ENCODE measurements around the gene STRN. TPM values are rescaled to one million over a fixed set of nuclear protein-coding genes. Genes with fewer than 3 reads are reported as not detected.
"Not testable (repeated sequence)": the region's sequence is repeated elsewhere in the genome, so short reads cannot be mapped to it uniquely, and the experiment has no call there.

STRN gene
- total RNA-seq, 5 donors from 2014 or later (not counting 1 experiment from before 2014, with no cell fraction given) = 27.8 to 31.5 (median 28.6) TPM

GRCh38 chr2:37000318-37000717 lies 34.0 kb upstream of the STRN start:
- 79% methylated on average over 4 of the region's 6 CpGs for WGBS (ENCODE audit: insufficient coverage)
- H3K4me1 ChIP-seq (ENCODE audit: control insufficient read depth in 1 of 2, extremely low read depth in 1 of 2, insufficient read depth in 2 of 2, low read length in 2 of 2) = no peaks in the 10 kb centered on the region
- POLR2A ChIA-PET = no interaction called here
- H3K27me3 ChIP-seq (replicated peaks in 1 of 2; ENCODE audit: control insufficient read depth in 2 of 2, extremely low read depth in 1 of 2, insufficient read depth in 2 of 2, low read length in 1 of 2) = no peaks in the 10 kb centered on the region
- Mint-ChIP-seq H3K36me3 (peaks cover 41% of the 10 kb centered on the region), H3K4me1 (peaks cover 4 to 9% (median 7%) of the 10 kb centered on the region in 3 donors), H3K27ac (no peak overlapping the region), H3K4me3 (no peak overlapping the region), H3K27me3 (no peaks in the 10 kb centered on the region), H3K9me3 (no peaks in the 10 kb centered on the region)
- H3K9me3 ChIP-seq = no peaks in the 10 kb centered on the region
- peaks cover 11 to 74% of the 10 kb centered on the region in 2 donors for H3K36me3 ChIP-seq (ENCODE audit: control insufficient read depth in 2 of 2, extremely low read depth in 1 of 2, insufficient read depth in 1 of 2, low read length in 1 of 2)
- ATAC-seq (replicated peaks in 1 of 4) (no peak), DNase-seq (no peak)
- CTCF ChIA-PET = interaction anchor here in 1 of 2 donors (1.0 kb wide), 1 partner anchor 215 kb away, joined by 3 read pairs; no protein-coding TSS in a partner anchor
- no peak overlapping the region for H3K4me3 ChIP-seq (ENCODE audit: control insufficient read depth in 1 of 2, extremely low read depth in 1 of 2, low read length in 1 of 2)
- no peak overlapping the region for H3K27ac ChIP-seq (ENCODE audit: low read length)

DNA sequence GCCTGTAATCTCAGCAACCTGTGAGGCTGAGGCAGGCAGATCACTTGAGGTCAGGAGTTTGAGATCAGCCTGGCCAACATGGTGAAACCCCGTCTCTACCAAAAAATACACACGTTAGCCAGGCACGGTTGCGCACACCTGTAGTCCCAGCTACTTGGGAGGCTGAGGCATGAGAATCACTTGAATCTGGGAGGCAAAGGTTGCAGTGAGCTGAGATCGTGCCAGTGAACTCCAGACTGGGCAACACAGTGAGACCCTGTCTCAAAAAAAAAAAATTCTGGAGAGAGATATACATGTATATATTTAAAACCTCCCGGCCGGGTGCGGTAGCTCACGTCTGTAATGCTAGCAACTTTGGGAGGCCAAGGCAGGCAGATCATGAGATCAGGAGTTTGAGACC lies 33.1 kb upstream of the STRN start:
- POLR2A ChIA-PET; DNase-seq; CTCF ChIA-PET; H3K4me3 ChIP-seq (ENCODE audit: control insufficient read depth in 1 of 2, extremely low read depth in 1 of 2, low read length in 1 of 2); H3K27me3 Mint-ChIP-seq; H3K4me1 Mint-ChIP-seq; H3K27me3 ChIP-seq (replicated peaks in 1 of 2; ENCODE audit: control insufficient read depth in 2 of 2, extremely low read depth in 1 of 2, insufficient read depth in 2 of 2, low read length in 1 of 2); H3K27ac Mint-ChIP-seq; H3K9me3 ChIP-seq; H3K27ac ChIP-seq (ENCODE audit: low read length); H3K9me3 Mint-ChIP-seq; H3K4me1 ChIP-seq (ENCODE audit: control insufficient read depth in 1 of 2, extremely low read depth in 1 of 2, insufficient read depth in 2 of 2, low read length in 2 of 2); H3K4me3 Mint-ChIP-seq; ATAC-seq (replicated peaks in 1 of 4): not testable (repeated sequence)
- 96% methylated on average over 8 of the region's 9 CpGs for WGBS (ENCODE audit: insufficient coverage)
- H3K36me3 ChIP-seq (ENCODE audit: control insufficient read depth in 2 of 2, extremely low read depth in 1 of 2, insufficient read depth in 1 of 2, low read length in 1 of 2) = peaks cover 11 to 66% of the 10 kb centered on the region in 2 donors
- H3K36me3 Mint-ChIP-seq = peaks cover 35% of the 10 kb centered on the region

- Mint-ChIP-seq H3K9me3 (no peaks in the 10 kb centered on the region), H3K4me3 (no peak overlapping the region), H3K36me3 (peaks cover 25% of the 10 kb centered on the region), H3K4me1 (no peaks in the 10 kb centered on the region), H3K27ac (no peak overlapping the region), H3K27me3 (no peaks in the 10 kb centered on the region)
- Histone ChIP-seq H3K4me3 (ENCODE audit: control insufficient read depth in 1 of 2, extremely low read depth in 1 of 2, low read length in 1 of 2) (no peak overlapping the region), H3K4me1 (ENCODE audit: control insufficient read depth in 1 of 2, extremely low read depth in 1 of 2, insufficient read depth in 2 of 2, low read length in 2 of 2) (no peaks in the 10 kb centered on the region), H3K27me3 (replicated peaks in 1 of 2; ENCODE audit: control insufficient read depth in 2 of 2, extremely low read depth in 1 of 2, insufficient read depth in 2 of 2, low read length in 1 of 2) (no peaks in the 10 kb centered on the region), H3K36me3 (ENCODE audit: control insufficient read depth in 2 of 2, extremely low read depth in 1 of 2, insufficient read depth in 1 of 2, low read length in 1 of 2) (peaks cover 5 to 38% of the 10 kb centered on the region in 2 donors), H3K9me3 (no peaks in the 10 kb centered on the region), H3K27ac (ENCODE audit: low read length) (no peak overlapping the region)
- no peak for ATAC-seq (replicated peaks in 1 of 4)
- ChIA-PET POLR2A (no interaction called here), CTCF (no interaction called here)
- no peak for DNase-seq
- 100% methylated on average over 2 of the region's 6 CpGs for WGBS (ENCODE audit: insufficient coverage)
Observed at GRCh38 chr2:36993841-36994620, 27.7 kb upstream of the STRN start.

DNA sequence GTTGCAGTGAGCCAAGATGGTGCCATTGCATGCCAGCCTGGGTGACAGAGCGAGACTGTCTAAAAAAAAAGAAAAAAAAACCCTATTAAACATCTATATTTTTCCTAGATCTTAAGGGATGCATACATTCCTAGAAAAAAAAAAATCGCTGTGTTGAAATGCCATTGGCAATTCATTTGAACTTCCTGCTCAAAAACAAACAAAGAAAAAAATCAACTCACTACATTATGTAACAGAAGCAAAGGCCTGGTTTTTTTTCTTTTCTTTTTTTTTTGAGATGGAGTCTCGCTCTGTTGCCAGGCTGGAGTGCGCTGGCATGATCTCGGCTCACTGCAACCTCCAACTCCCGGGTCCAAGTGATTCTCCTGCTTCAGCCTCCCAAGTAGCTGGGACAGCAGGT lies 21.7 kb upstream of the STRN start:
- DNase-seq (no peak), ATAC-seq (replicated peaks in 1 of 4) (no peak)
- Histone ChIP-seq H3K4me1 (ENCODE audit: control insufficient read depth in 1 of 2, extremely low read depth in 1 of 2, insufficient read depth in 2 of 2, low read length in 2 of 2) (no peaks in the 10 kb centered on the region), H3K27me3 (replicated peaks in 1 of 2; ENCODE audit: control insufficient read depth in 2 of 2, extremely low read depth in 1 of 2, insufficient read depth in 2 of 2, low read length in 1 of 2) (no peaks in the 10 kb centered on the region), H3K9me3 (no peaks in the 10 kb centered on the region), H3K4me3 (ENCODE audit: control insufficient read depth in 1 of 2, extremely low read depth in 1 of 2, low read length in 1 of 2) (no peak overlapping the region), H3K36me3 (ENCODE audit: control insufficient read depth in 2 of 2, extremely low read depth in 1 of 2, insufficient read depth in 1 of 2, low read length in 1 of 2) (peaks cover 9 to 35% of the 10 kb centered on the region in 2 donors), H3K27ac (ENCODE audit: low read length) (no peak overlapping the region)
- H3K9me3 Mint-ChIP-seq = no peaks in the 10 kb centered on the region
- CTCF ChIA-PET = interaction anchor here in 1 of 2 donors (0.9 kb wide), 1 partner anchor 96 kb away, joined by 4 read pairs; the partner anchor contains the start of genes GPATCH11 and HEATR5B
- no peaks in the 10 kb centered on the region for H3K27me3 Mint-ChIP-seq
- 100% methylated on average over 1 of the region's 6 CpGs for WGBS (ENCODE audit: insufficient coverage)
- no peaks in the 10 kb centered on the region for H3K4me1 Mint-ChIP-seq
- H3K4me3 Mint-ChIP-seq = no peak overlapping the region
- no peak overlapping the region for H3K27ac Mint-ChIP-seq
- POLR2A ChIA-PET = interaction anchor here (0.5 to 0.6 kb wide), 3 partner anchors 74 to 776 kb away, joined by 3 to 5 read pairs (median 4); no protein-coding TSS in a partner anchor
- peaks cover 22% of the 10 kb centered on the region for H3K36me3 Mint-ChIP-seq

- ATAC-seq (replicated peaks in 1 of 4) (no peak), DNase-seq (no peak)
- no peaks in the 10 kb centered on the region for H3K9me3 ChIP-seq
- H3K36me3 ChIP-seq (ENCODE audit: control insufficient read depth in 2 of 2, extremely low read depth in 1 of 2, insufficient read depth in 1 of 2, low read length in 1 of 2) = peaks cover 7 to 37% of the 10 kb centered on the region in 2 donors
- H3K27me3 ChIP-seq (replicated peaks in 1 of 2; ENCODE audit: control insufficient read depth in 2 of 2, extremely low read depth in 1 of 2, insufficient read depth in 2 of 2, low read length in 1 of 2) = no peaks in the 10 kb centered on the region
- CTCF ChIA-PET = interaction anchor here in 1 of 2 donors (0.5 kb wide), 1 partner anchor 12 kb away, joined by 4 read pairs; no protein-coding TSS in a partner anchor
- H3K4me3 ChIP-seq (ENCODE audit: control insufficient read depth in 1 of 2, extremely low read depth in 1 of 2, low read length in 1 of 2) = no peak overlapping the region
- no CpG with 5 or more reads among the region's 3 CpGs for WGBS (ENCODE audit: insufficient coverage)
- no peaks in the 10 kb centered on the region for H3K27me3 Mint-ChIP-seq
- H3K27ac Mint-ChIP-seq = peak overlapping the region in 1 of 2 donors; percentile 22
- no peak overlapping the region for H3K27ac ChIP-seq (ENCODE audit: low read length)
- POLR2A ChIA-PET = no interaction called here
- H3K36me3 Mint-ChIP-seq = peaks cover 31% of the 10 kb centered on the region
- H3K4me3 Mint-ChIP-seq = no peak overlapping the region
- H3K4me1 Mint-ChIP-seq = no peaks in the 10 kb centered on the region
- H3K4me1 ChIP-seq (ENCODE audit: control insufficient read depth in 1 of 2, extremely low read depth in 1 of 2, insufficient read depth in 2 of 2, low read length in 2 of 2) = no peaks in the 10 kb centered on the region
- peaks cover 0 to 7% (median 0%) of the 10 kb centered on the region in 3 donors for H3K9me3 Mint-ChIP-seq
Observed at GRCh38 chr2:36982467-36982866, 16.1 kb upstream of the STRN start.

DNA sequence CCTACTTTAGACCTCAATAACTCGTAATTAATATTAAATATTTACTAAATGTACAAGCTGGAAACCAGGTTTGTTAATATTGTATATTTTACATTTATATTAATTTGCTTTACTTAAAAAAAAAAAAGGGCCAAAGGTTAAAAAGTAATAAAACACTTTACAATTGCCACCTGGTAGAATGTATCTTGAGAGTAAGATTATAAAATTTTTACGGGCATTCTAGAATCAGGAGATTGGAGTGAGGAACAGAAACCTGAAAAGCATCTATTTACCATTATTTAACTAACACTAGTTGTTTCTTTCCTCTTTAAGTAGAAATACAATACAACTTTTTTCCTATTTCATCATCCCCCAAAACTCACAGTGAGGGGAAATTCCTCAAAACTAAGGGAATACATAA lies 15.6 kb upstream of the STRN start:
- Mint-ChIP-seq H3K4me3 (no peak overlapping the region), H3K27me3 (no peaks in the 10 kb centered on the region), H3K27ac (no peak overlapping the region), H3K9me3 (peaks cover 0 to 7% (median 0%) of the 10 kb centered on the region in 3 donors), H3K4me1 (no peaks in the 10 kb centered on the region), H3K36me3 (peaks cover 31% of the 10 kb centered on the region)
- CTCF ChIA-PET = interaction anchor here in 1 of 2 donors (0.5 kb wide), 1 partner anchor 11 kb away, joined by 4 read pairs; no protein-coding TSS in a partner anchor
- no peaks in the 10 kb centered on the region for H3K4me1 ChIP-seq (ENCODE audit: control insufficient read depth in 1 of 2, extremely low read depth in 1 of 2, insufficient read depth in 2 of 2, low read length in 2 of 2)
- POLR2A ChIA-PET = no interaction called here
- WGBS (ENCODE audit: insufficient coverage) = no CpG with 5 or more reads among the region's 2 CpGs
- DNase-seq (no peak), ATAC-seq (replicated peaks in 1 of 4) (no peak)
- H3K27ac ChIP-seq (ENCODE audit: low read length) = no peak overlapping the region
- H3K36me3 ChIP-seq (ENCODE audit: control insufficient read depth in 2 of 2, extremely low read depth in 1 of 2, insufficient read depth in 1 of 2, low read length in 1 of 2) = peaks cover 3 to 33% of the 10 kb centered on the region in 2 donors
- H3K9me3 ChIP-seq = no peaks in the 10 kb centered on the region
- no peak overlapping the region for H3K4me3 ChIP-seq (ENCODE audit: control insufficient read depth in 1 of 2, extremely low read depth in 1 of 2, low read length in 1 of 2)
- H3K27me3 ChIP-seq (replicated peaks in 1 of 2; ENCODE audit: control insufficient read depth in 2 of 2, extremely low read depth in 1 of 2, insufficient read depth in 2 of 2, low read length in 1 of 2) = no peaks in the 10 kb centered on the region
